ENCODE data around the gene RANBP17.

DNA sequence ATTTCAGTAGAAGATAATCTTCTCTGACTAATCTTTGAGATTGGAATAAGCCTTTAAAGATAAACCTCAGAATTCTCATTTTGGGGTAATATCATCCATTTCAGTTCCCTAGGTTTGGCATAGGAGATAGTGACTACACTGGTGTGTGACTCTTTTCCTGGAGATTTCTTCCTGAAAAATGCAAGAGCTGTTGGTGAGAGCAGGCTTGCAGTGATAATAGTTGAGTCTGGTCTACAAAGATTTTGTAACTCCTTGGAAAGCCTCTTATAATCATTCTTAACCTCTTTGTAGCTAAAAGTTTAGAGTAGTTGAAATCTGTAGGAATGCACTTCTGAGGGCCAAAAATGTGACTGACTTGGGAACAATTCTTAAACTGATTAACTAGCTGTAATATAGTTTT is 23.4 kb downstream of the RANBP17 start:
- TF ChIP-seq, protein P1, sequence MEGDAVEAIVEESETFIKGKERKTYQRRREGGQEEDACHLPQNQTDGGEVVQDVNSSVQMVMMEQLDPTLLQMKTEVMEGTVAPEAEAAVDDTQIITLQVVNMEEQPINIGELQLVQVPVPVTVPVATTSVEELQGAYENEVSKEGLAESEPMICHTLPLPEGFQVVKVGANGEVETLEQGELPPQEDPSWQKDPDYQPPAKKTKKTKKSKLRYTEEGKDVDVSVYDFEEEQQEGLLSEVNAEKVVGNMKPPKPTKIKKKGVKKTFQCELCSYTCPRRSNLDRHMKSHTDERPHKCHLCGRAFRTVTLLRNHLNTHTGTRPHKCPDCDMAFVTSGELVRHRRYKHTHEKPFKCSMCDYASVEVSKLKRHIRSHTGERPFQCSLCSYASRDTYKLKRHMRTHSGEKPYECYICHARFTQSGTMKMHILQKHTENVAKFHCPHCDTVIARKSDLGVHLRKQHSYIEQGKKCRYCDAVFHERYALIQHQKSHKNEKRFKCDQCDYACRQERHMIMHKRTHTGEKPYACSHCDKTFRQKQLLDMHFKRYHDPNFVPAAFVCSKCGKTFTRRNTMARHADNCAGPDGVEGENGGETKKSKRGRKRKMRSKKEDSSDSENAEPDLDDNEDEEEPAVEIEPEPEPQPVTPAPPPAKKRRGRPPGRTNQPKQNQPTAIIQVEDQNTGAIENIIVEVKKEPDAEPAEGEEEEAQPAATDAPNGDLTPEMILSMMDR (IDR thresholded peaks at IDR 0.05; ENCODE audit: low read depth, low read length): no peak
- no peak for TF ChIP-seq EZH2phosphoT487 (IDR thresholded peaks at IDR 0.05; ENCODE audit: low read depth)

All from OCI-LY3 (cell line).